SK-N-SH (cell line): ENCODE measurements around the gene CYBC1. TPM values are rescaled to one million over a fixed set of nuclear protein-coding genes. Genes with fewer than 3 reads are reported as not detected.
A peak's percentile ranks its signal among the peaks of the same experiment; 100 is the strongest.

Source experiments
- CTCF ChIA-PET: fragments of 300-600, 350-600 bp; formaldehyde crosslinking; extraction: SDS; loops from one replicate; lab custom pipeline; 2021; lab: Yijun Ruan, JAX
- POLR2A ChIA-PET: fragments of 350-600 bp; sonication (Branson Sonifier 250); formaldehyde crosslinking; extraction: SDS; loops from one replicate; lab custom pipeline; 2020; ENCODE audit warnings: antibody characterized with exemption, inconsistent platforms; lab: Yijun Ruan, JAX
- DNase-seq: peaks from one replicate; pipeline ENCODE4 v3.0.0; 2012
- H2AFZ ChIP-seq: fragments of 200-600 bp; sonication (generic); 2 replicates; pipeline ENCODE4 v1.8.1; 2016; ENCODE audit warnings: antibody characterized with exemption, mild to moderate bottlenecking, low read depth
- H3F3A ChIP-seq: fragments of 200-600 bp; sonication (generic); replicated peaks from 2 replicates; pipeline ENCODE3; 2016; ENCODE audit warnings: antibody characterized with exemption, mild to moderate bottlenecking; ENCODE audit not compliant: insufficient read depth
- H3K27ac ChIP-seq, 2 experiments: fragments of 200-500 bp in 1 of 2; fragments of 200-600 bp in 1 of 2; sonication (Bioruptor generic) in 1 of 2; sonication (generic), shearing (Covaris generic) in 1 of 2; 2 replicates each; pipeline versions ENCODE4 v1.5.1 to v1.6.1; 2014 to 2016; ENCODE audit warnings: low read depth in 2 of 2, inconsistent platforms in 1 of 2, low read length in 1 of 2, mild to moderate bottlenecking in 1 of 2, mixed read lengths in 1 of 2
- H3K27me3 ChIP-seq: fragments of 200-600 bp; sonication (generic), shearing (Covaris generic); 2 replicates; pipeline ENCODE4 v1.6.1; 2016; ENCODE audit warnings: mixed run types; ENCODE audit not compliant: insufficient read depth
- H3K36me3 ChIP-seq, 2 experiments: fragments of 200-500 bp in 1 of 2; fragments of 200-600 bp in 1 of 2; sonication (Bioruptor generic) in 1 of 2; sonication (generic) in 1 of 2; replicated peaks in 1 of 2; 2 replicates each; pipeline versions ENCODE3 to v1.5.1; 2014 to 2016; ENCODE audit warnings: low read length in 1 of 2, mild to moderate bottlenecking in 1 of 2; ENCODE audit not compliant: insufficient read depth in 2 of 2, control insufficient read depth in 1 of 2
- H3K4me1 ChIP-seq, 2 experiments: fragments of 200-500 bp in 1 of 2; fragments of 200-600 bp in 1 of 2; sonication (Bioruptor generic) in 1 of 2; sonication (generic), shearing (Covaris generic) in 1 of 2; 2 replicates each; pipeline versions ENCODE4 v1.5.1 to v1.6.1; 2014 to 2016; ENCODE audit warnings: low read depth in 1 of 2, low read length in 1 of 2, mixed run types in 1 of 2; ENCODE audit not compliant: insufficient read depth in 2 of 2, control insufficient read depth in 1 of 2
- H3K4me2 ChIP-seq: fragments of 200-600 bp; sonication (generic), shearing (Covaris generic); 2 replicates; pipeline ENCODE4 v1.6.1; 2017; ENCODE audit warnings: mixed run types
- H3K4me3 ChIP-seq, 2 experiments: fragments of 200-500 bp in 1 of 2; fragments of 200-600 bp in 1 of 2; sonication (Bioruptor generic) in 1 of 2; sonication (generic), shearing (Covaris generic) in 1 of 2; 2 replicates each; pipeline versions ENCODE4 v1.5.1 to v1.8.1; 2014 to 2016; ENCODE audit warnings: low read depth in 2 of 2, inconsistent platforms in 1 of 2, low read length in 1 of 2, mild to moderate bottlenecking in 1 of 2, mixed read lengths in 1 of 2, moderate library complexity in 1 of 2
- H3K79me2 ChIP-seq: fragments of 200-600 bp; sonication (generic); 2 replicates; pipeline ENCODE4 v1.8.1; 2017; ENCODE audit warnings: mild to moderate bottlenecking; ENCODE audit not compliant: insufficient read depth
- H3K9ac ChIP-seq: fragments of 200-600 bp; sonication (generic); 2 replicates; pipeline ENCODE4 v1.6.1; 2017; ENCODE audit warnings: mixed run types
- H3K9me2 ChIP-seq: fragments of 200-600 bp; sonication (generic); 2 replicates; pipeline ENCODE4 v1.6.1; 2017; ENCODE audit warnings: mixed run types
- H3K9me3 ChIP-seq: fragments of 200-600 bp; sonication (generic); 2 replicates; pipeline ENCODE4 v1.6.1; 2017; ENCODE audit warnings: mixed run types, mild to moderate bottlenecking, moderate library complexity
- H4K20me1 ChIP-seq: fragments of 200-600 bp; sonication (generic); 2 replicates; pipeline ENCODE4 v1.6.1; 2017; ENCODE audit warnings: mild to moderate bottlenecking, mixed run types; ENCODE audit not compliant: insufficient read depth
- CHD2 ChIP-seq: fragments of 150-350 bp; IDR thresholded peaks from 2 replicates; pipeline ENCODE4 v1.6.1; 2018; ENCODE audit warnings: low read length; ENCODE audit not compliant: partially characterized antibody
- EP300 ChIP-seq, 2 experiments: IDR thresholded peaks; 2 replicates each; pipeline versions ENCODE4 v1.4.0 to v1.6.1; 2012; ENCODE audit warnings: borderline replicate concordance in 1 of 2, low read depth in 1 of 2, low read length in 1 of 2
- EZH2phosphoT487 ChIP-seq: fragments of 200-600 bp; sonication (generic); IDR thresholded peaks from 2 replicates; pipeline ENCODE4 v1.6.1; 2017; ENCODE audit warnings: low read depth, mixed run types, mild to moderate bottlenecking, antibody characterized with exemption, moderate library complexity, borderline replicate concordance
- FOSL2 ChIP-seq: IDR thresholded peaks from 2 replicates; pipeline ENCODE4 v1.4.0; 2012; ENCODE audit warnings: low read depth, mild to moderate bottlenecking, moderate library complexity, borderline replicate concordance
- FOXM1 ChIP-seq: IDR thresholded peaks from 2 replicates; pipeline ENCODE4 v1.4.0; 2012; ENCODE audit warnings: low read depth, mild to moderate bottlenecking
- GABPA ChIP-seq: IDR thresholded peaks from 2 replicates; pipeline ENCODE4 v1.4.0; 2012; ENCODE audit warnings: low read depth, mild to moderate bottlenecking
- NRF1 ChIP-seq: IDR thresholded peaks from 2 replicates; pipeline ENCODE4 v1.6.1; 2012; ENCODE audit warnings: low read depth, mild to moderate bottlenecking, low read length
- RAD21 ChIP-seq: IDR thresholded peaks from 2 replicates; pipeline ENCODE4 v1.6.1; 2012; ENCODE audit warnings: mild to moderate bottlenecking, low read length
- RCOR1 ChIP-seq: fragments of 150-350 bp; IDR thresholded peaks from 2 replicates; pipeline ENCODE4 v1.6.1; 2017; ENCODE audit warnings: antibody characterized with exemption, low read length
- TAF1 ChIP-seq: IDR thresholded peaks from 2 replicates; pipeline ENCODE4 v1.6.1; 2012; ENCODE audit warnings: low read depth, mild to moderate bottlenecking, low read length, moderate library complexity, borderline replicate concordance
- WGBS: methylation state at CpG from one replicate; pipeline ENCODE4 v1.1.6; 2017; ENCODE audit warnings: low lambda C conversion rate; 5-methylcytosine and 5-hydroxymethylcytosine counted together
- polyA plus RNA-seq, 3 experiments: library from polyadenylated mRNA; depleted of rRNA; stranded (reverse); fragments of >200 nt; gene quantifications; 2 replicates each; pipeline ENCODE4 v1.2.3, GENCODE V29; 2012
- TF ChIP-seq, protein P1 (sequence below): fragments of 150-350 bp; IDR thresholded peaks from 2 replicates; pipeline ENCODE4 v1.6.1; 2016; ENCODE audit warnings: mild to moderate bottlenecking, low read depth, low read length
- TF ChIP-seq, protein P2 (sequence below): fragments of 200-600 bp; sonication (generic); IDR thresholded peaks from 2 replicates; pipeline ENCODE4 v1.6.1; 2017; ENCODE audit warnings: antibody characterized with exemption, mild to moderate bottlenecking, moderate library complexity
- TF ChIP-seq, protein P3 (sequence below): IDR thresholded peaks from 2 replicates; pipeline ENCODE4 v1.4.0; 2012; ENCODE audit warnings: low read depth, borderline replicate concordance

Gene CYBC1
- polyA plus RNA-seq, 1 of the 3 experiments (the other 2 are of a cell fraction) = 165 TPM

DNA sequence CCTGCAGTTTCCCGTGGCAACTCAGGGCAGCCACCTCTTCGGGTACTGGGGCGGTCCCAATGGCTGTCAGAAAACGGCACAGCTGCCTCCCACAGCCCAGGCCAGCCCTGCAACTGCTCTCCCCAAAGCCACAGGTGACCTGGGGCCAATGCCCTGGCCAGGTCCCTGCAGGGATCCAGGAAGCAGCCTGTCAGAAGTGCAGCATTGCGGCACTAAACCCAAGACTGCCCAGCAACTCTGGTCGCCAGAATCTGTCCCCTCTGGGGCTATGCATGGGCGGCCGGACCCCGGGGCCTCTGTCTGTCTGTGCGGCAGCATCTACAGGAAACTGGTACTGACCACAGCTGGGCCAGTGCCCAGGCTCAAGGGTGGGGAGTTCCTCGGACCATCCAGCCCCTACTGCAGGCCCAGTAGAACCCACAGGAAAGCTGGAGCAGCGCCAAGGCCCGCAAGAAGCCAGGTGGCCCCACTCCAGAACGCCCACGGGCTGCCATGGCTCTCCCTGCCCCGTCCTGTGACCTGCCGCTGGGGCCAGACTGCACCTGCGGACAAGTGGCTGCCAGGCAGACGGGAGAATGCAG, 5.5 kb downstream of the CYBC1 start:
- ChIA-PET CTCF (interaction anchor here (1.5 kb wide), 1 partner anchor 9 kb away, joined by 3 read pairs; no protein-coding TSS in a partner anchor), POLR2A (no interaction called here)
- Histone ChIP-seq H3K4me1 (peaks cover 8 to 31% of the 10 kb centered on the region in 2 experiments; a peak in 1 of 4 replicates), H3K27ac (peak overlapping the region in 1 of 2 experiments; percentile 48; a peak in 1 of 4 replicates), H3K4me3 (no peak overlapping the region), H3K9ac (no peak overlapping the region), H3K4me2 (no peak overlapping the region; the same call in 1 of the 2 replicates), H2AFZ (no peak overlapping the region), H4K20me1 (peaks cover 18% of the 10 kb centered on the region), H3K36me3 (peaks cover 7 to 54% of the 10 kb centered on the region in 2 experiments), H3F3A (peaks cover 12% of the 10 kb centered on the region), H3K27me3 (no peaks in the 10 kb centered on the region), H3K9me2 (no peaks in the 10 kb centered on the region), H3K79me2 (peaks cover 38% of the 10 kb centered on the region), H3K9me3 (no peaks in the 10 kb centered on the region)
- DNase-seq = peak; percentile 41
- TF ChIP-seq GABPA (no peak), FOXM1 (no peak), FOSL2 (no peak), CHD2 (no peak), RCOR1 (no peak), EZH2phosphoT487 (no peak), NRF1 (no peak), EP300 (IDR thresholded peaks at IDR 0.05; ENCODE audit: borderline replicate concordance in 1 of 2, low read depth in 1 of 2, low read length in 1 of 2) (no peak), TAF1 (no peak), RAD21 (no peak)
- TF ChIP-seq, protein P1, sequence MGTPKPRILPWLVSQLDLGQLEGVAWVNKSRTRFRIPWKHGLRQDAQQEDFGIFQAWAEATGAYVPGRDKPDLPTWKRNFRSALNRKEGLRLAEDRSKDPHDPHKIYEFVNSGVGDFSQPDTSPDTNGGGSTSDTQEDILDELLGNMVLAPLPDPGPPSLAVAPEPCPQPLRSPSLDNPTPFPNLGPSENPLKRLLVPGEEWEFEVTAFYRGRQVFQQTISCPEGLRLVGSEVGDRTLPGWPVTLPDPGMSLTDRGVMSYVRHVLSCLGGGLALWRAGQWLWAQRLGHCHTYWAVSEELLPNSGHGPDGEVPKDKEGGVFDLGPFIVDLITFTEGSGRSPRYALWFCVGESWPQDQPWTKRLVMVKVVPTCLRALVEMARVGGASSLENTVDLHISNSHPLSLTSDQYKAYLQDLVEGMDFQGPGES = no peak
- TF ChIP-seq, protein P2, sequence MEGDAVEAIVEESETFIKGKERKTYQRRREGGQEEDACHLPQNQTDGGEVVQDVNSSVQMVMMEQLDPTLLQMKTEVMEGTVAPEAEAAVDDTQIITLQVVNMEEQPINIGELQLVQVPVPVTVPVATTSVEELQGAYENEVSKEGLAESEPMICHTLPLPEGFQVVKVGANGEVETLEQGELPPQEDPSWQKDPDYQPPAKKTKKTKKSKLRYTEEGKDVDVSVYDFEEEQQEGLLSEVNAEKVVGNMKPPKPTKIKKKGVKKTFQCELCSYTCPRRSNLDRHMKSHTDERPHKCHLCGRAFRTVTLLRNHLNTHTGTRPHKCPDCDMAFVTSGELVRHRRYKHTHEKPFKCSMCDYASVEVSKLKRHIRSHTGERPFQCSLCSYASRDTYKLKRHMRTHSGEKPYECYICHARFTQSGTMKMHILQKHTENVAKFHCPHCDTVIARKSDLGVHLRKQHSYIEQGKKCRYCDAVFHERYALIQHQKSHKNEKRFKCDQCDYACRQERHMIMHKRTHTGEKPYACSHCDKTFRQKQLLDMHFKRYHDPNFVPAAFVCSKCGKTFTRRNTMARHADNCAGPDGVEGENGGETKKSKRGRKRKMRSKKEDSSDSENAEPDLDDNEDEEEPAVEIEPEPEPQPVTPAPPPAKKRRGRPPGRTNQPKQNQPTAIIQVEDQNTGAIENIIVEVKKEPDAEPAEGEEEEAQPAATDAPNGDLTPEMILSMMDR = no peak
- TF ChIP-seq, protein P3, sequence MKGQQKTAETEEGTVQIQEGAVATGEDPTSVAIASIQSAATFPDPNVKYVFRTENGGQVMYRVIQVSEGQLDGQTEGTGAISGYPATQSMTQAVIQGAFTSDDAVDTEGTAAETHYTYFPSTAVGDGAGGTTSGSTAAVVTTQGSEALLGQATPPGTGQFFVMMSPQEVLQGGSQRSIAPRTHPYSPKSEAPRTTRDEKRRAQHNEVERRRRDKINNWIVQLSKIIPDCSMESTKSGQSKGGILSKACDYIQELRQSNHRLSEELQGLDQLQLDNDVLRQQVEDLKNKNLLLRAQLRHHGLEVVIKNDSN = no peak
- whole genome bisulfite sequencing = 74% methylated on average over 7 of the region's 19 CpGs
